SK-N-SH (cell line): ENCODE data around the gene HS2ST1.

Experiments used
- CTCF ChIP-seq: fragments of 200-600 bp; sonication (generic); IDR thresholded peaks from 2 replicates; pipeline ENCODE4 v1.6.1; 2017; ENCODE audit warnings: antibody characterized with exemption, mild to moderate bottlenecking, moderate library complexity
- SIN3A ChIP-seq: IDR thresholded peaks from 2 replicates; pipeline ENCODE4 v1.6.1; 2012; ENCODE audit warnings: low read depth, mild to moderate bottlenecking, low read length, moderate library complexity, borderline replicate concordance
- YY1 ChIP-seq: IDR thresholded peaks from 2 replicates; pipeline ENCODE4 v1.4.0; 2012; ENCODE audit warnings: low read depth, mild to moderate bottlenecking
- TF ChIP-seq, protein P1 (sequence below): fragments of 150-350 bp; IDR thresholded peaks from 2 replicates; pipeline ENCODE4 v1.6.1; 2017; ENCODE audit warnings: antibody characterized with exemption, low read length, low read depth, borderline replicate concordance
- TF ChIP-seq, protein P2 (sequence below): IDR thresholded peaks from 2 replicates; pipeline ENCODE4 v1.4.0; 2012; ENCODE audit warnings: low read depth, borderline replicate concordance

DNA sequence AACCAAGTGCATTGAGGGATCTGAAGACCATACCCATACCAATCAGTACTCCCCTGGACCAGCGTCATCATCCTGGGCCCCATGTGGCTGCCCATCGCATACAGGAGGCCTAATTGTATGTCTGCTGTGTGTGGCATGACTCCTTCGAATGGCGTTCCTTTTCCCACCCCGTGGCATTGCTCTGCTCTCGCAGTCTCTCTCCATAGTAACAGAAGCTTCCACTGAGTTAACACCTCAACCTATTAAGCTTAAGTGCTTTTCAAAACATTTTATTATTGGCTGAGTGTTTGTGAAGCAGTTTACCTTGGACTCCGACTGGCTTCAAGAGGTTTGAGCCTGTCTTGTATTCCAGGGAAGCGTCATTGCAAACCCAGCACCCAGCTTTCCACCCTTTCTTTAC lies 227.1 kb downstream of the HS2ST1 start:
- TF ChIP-seq, protein P1, sequence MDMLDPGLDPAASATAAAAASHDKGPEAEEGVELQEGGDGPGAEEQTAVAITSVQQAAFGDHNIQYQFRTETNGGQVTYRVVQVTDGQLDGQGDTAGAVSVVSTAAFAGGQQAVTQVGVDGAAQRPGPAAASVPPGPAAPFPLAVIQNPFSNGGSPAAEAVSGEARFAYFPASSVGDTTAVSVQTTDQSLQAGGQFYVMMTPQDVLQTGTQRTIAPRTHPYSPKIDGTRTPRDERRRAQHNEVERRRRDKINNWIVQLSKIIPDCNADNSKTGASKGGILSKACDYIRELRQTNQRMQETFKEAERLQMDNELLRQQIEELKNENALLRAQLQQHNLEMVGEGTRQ: no peak
- TF ChIP-seq, protein P2, sequence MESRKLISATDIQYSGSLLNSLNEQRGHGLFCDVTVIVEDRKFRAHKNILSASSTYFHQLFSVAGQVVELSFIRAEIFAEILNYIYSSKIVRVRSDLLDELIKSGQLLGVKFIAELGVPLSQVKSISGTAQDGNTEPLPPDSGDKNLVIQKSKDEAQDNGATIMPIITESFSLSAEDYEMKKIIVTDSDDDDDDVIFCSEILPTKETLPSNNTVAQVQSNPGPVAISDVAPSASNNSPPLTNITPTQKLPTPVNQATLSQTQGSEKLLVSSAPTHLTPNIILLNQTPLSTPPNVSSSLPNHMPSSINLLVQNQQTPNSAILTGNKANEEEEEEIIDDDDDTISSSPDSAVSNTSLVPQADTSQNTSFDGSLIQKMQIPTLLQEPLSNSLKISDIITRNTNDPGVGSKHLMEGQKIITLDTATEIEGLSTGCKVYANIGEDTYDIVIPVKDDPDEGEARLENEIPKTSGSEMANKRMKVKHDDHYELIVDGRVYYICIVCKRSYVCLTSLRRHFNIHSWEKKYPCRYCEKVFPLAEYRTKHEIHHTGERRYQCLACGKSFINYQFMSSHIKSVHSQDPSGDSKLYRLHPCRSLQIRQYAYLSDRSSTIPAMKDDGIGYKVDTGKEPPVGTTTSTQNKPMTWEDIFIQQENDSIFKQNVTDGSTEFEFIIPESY: no peak
- TF ChIP-seq CTCF: no peak
- no peak for TF ChIP-seq YY1
- TF ChIP-seq SIN3A: no peak
